WTC11 (cell line): Measurements from ENCODE around the gene LRRC3C. TPM values are rescaled to one million over a fixed set of nuclear protein-coding genes. Genes with fewer than 3 reads are reported as not detected.

ENCODE experiments used
- ATAC-seq: fragments of 200-7000 bp; cut with Tn5 transposase; 2 replicates; pipeline ENCODE4 v1.10.0; 2021; ENCODE audit warnings: mild to moderate bottlenecking, moderate library complexity
- CTCF ChIA-PET: fragments of 300-600 bp; sonication (Branson Sonifier 250); formaldehyde crosslinking; loops from one replicate; lab custom pipeline; 2021; ENCODE audit warnings: antibody characterized with exemption; lab: Charles Lee
- POLR2A ChIA-PET: fragments of 350-600 bp; sonication (Branson Sonifier 250); formaldehyde crosslinking; loops from one replicate; lab custom pipeline; 2021; ENCODE audit warnings: antibody characterized with exemption; lab: Charles Lee
- DNase-seq: peaks from one replicate; pipeline ENCODE4 v3.0.0; 2021; ENCODE audit warnings: low spot score
- H3K27ac Mint-ChIP-seq: 2 replicates; pipeline ENCODE4 v1.8.0; 2021; ENCODE audit warnings: mixed read lengths
- H3K27me3 Mint-ChIP-seq: 2 replicates; pipeline ENCODE4 v1.8.0; 2021; ENCODE audit warnings: low read depth, mild to moderate bottlenecking, moderate library complexity, mixed read lengths
- H3K36me3 Mint-ChIP-seq: 2 replicates; pipeline ENCODE4 v1.8.0; 2021; ENCODE audit warnings: mixed read lengths
- H3K4me1 Mint-ChIP-seq: 2 replicates; pipeline ENCODE4 v1.8.0; 2022; ENCODE audit warnings: mixed read lengths
- H3K4me3 Mint-ChIP-seq: 2 replicates; pipeline ENCODE4 v1.8.0; 2021; ENCODE audit warnings: mild to moderate bottlenecking, moderate library complexity, mixed read lengths
- H3K9me3 Mint-ChIP-seq: 2 replicates; pipeline ENCODE4 v1.8.0; 2021; ENCODE audit warnings: mixed read lengths
- ELF4 ChIP-seq: sonication (generic); formaldehyde crosslinking; IDR thresholded peaks from 2 replicates; pipeline ENCODE4 v1.8.1; 2022; ENCODE audit warnings: low read depth, mild to moderate bottlenecking, moderate library complexity, missing genetic modification reagents
- ESRRA ChIP-seq: sonication (generic); formaldehyde crosslinking; IDR thresholded peaks from 2 replicates; pipeline ENCODE4 v1.8.1; 2022; ENCODE audit warnings: mild to moderate bottlenecking, missing genetic modification reagents, borderline replicate concordance
- ETV6 ChIP-seq: sonication (generic); formaldehyde crosslinking; IDR thresholded peaks from 2 replicates; pipeline ENCODE4 v1.8.1; 2022; ENCODE audit warnings: mild to moderate bottlenecking, missing genetic modification reagents
- MYBL2 ChIP-seq: sonication (generic); formaldehyde crosslinking; IDR thresholded peaks from 2 replicates; pipeline ENCODE4 v1.8.1; 2023; ENCODE audit warnings: mild to moderate bottlenecking, moderate library complexity, missing genetic modification reagents
- NFYB ChIP-seq: sonication (generic); formaldehyde crosslinking; conservative IDR thresholded peaks from 2 replicates; pipeline ENCODE4 v1.8.0; 2022; ENCODE audit warnings: low read depth, missing genetic modification reagents
- NR2C2 ChIP-seq: sonication (generic); formaldehyde crosslinking; IDR thresholded peaks from 2 replicates; pipeline ENCODE4 v1.8.0; 2022; ENCODE audit warnings: mild to moderate bottlenecking, missing genetic modification reagents
- OVOL2 ChIP-seq: fragments of 250-450 bp; sonication (Bioruptor Pico); IDR thresholded peaks from 2 replicates; pipeline ENCODE4 v1.9.0; 2021; ENCODE audit warnings: mild to moderate bottlenecking, borderline replicate concordance
- SP1 ChIP-seq: sonication (generic); formaldehyde crosslinking; conservative IDR thresholded peaks from 2 replicates; pipeline ENCODE4 v1.8.1; 2022; ENCODE audit warnings: missing genetic modification reagents
- TP53 ChIP-seq: sonication (generic); formaldehyde crosslinking; IDR thresholded peaks from 2 replicates; pipeline ENCODE4 v1.8.1; 2023; ENCODE audit warnings: mild to moderate bottlenecking, missing genetic modification reagents
- ZBTB21 ChIP-seq: sonication (generic); formaldehyde crosslinking; IDR thresholded peaks from 2 replicates; pipeline ENCODE4 v1.8.1; 2023; ENCODE audit warnings: mild to moderate bottlenecking, missing genetic modification reagents, borderline replicate concordance
- ZNF263 ChIP-seq: sonication (generic); formaldehyde crosslinking; IDR thresholded peaks from 2 replicates; pipeline ENCODE4 v1.8.1; 2022; ENCODE audit warnings: low read depth, mild to moderate bottlenecking, moderate library complexity, missing genetic modification reagents
- ZNF423 ChIP-seq: fragments of 250-450 bp; sonication (Bioruptor Pico); IDR thresholded peaks from 2 replicates; pipeline ENCODE4 v2.1.2; 2022; ENCODE audit warnings: mild to moderate bottlenecking, moderate library complexity
- total RNA-seq: library from RNA; stranded (reverse); gene quantifications from 3 replicates; pipeline ENCODE4 v1.2.3, GENCODE V29; 2021
- TF ChIP-seq, protein P1 (sequence below): fragments of 250-450 bp; sonication (Bioruptor Pico); IDR thresholded peaks from 2 replicates; pipeline ENCODE4 v1.9.0; 2021; ENCODE audit warnings: moderate library complexity, mild to moderate bottlenecking, inconsistent platforms, borderline replicate concordance
- TF ChIP-seq, protein P2 (sequence below): fragments of 250-450 bp; sonication (Bioruptor Pico); IDR thresholded peaks from 2 replicates; pipeline ENCODE4 v1.9.0; 2021; ENCODE audit warnings: mild to moderate bottlenecking
- TF ChIP-seq, protein P3 (sequence below): fragments of 250-450 bp; sonication (Bioruptor Pico); IDR thresholded peaks from 2 replicates; pipeline ENCODE4 v1.9.0; 2021; ENCODE audit warnings: mild to moderate bottlenecking
- TF ChIP-seq, protein P4 (sequence below): fragments of 250-450 bp; sonication (Bioruptor Pico); IDR thresholded peaks from 2 replicates; pipeline ENCODE4 v1.8.0; 2021; ENCODE audit warnings: mild to moderate bottlenecking
- TF ChIP-seq, protein P5 (sequence below): sonication (generic); formaldehyde crosslinking; IDR thresholded peaks from 2 replicates; pipeline ENCODE4 v1.8.1; 2023; ENCODE audit warnings: mild to moderate bottlenecking, missing genetic modification reagents, borderline replicate concordance
- TF ChIP-seq, protein P6 (sequence below): sonication (generic); formaldehyde crosslinking; IDR thresholded peaks from 2 replicates; pipeline ENCODE4 v1.8.1; 2023; ENCODE audit warnings: mild to moderate bottlenecking, missing genetic modification reagents, moderate library complexity

The LRRC3C gene
- total RNA-seq, 1 experiment from 2014 or later = not detected

DNA sequence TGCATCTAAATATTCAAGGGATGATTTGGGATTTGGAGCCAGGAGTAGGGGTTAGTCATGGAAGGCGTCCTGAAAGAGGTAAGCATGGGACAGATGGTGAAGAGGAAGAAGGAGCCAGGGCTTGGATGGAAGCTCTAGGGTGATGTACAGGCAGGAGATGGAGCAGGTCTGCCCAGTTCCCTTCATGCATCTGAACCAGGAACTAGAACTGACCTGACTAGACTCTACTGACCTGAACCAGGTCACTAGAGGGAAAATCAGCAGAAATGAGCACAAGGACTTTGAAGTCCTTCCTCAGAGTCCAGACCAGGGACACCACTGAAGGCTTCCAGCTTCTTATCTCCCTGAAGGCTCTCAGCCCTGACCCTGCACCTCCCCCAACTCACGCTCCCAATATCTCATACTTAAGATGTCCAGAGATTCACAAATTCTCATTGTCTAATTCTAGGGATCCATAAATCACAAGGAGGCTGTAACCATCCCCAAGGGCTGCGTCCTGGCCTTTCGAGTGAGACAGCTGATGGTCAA, 43.6 kb downstream of the LRRC3C start (continued):
- TF ChIP-seq ZBTB21 (CRISPR knock-in tag) (no peak), TP53 (no peak), MYBL2 (no peak), ELF4 (CRISPR knock-in tag) (no peak), NR2C2 (CRISPR knock-in tag) (no peak)
- TF ChIP-seq, protein P1, sequence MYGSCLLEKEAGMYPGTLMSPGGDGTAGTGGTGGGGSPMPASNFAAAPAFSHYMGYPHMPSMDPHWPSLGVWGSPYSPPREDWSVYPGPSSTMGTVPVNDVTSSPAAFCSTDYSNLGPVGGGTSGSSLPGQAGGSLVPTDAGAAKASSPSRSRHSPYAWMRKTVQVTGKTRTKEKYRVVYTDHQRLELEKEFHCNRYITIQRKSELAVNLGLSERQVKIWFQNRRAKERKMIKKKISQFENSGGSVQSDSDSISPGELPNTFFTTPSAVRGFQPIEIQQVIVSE (CRISPR knock-in tag) = no peak
- TF ChIP-seq, protein P2, sequence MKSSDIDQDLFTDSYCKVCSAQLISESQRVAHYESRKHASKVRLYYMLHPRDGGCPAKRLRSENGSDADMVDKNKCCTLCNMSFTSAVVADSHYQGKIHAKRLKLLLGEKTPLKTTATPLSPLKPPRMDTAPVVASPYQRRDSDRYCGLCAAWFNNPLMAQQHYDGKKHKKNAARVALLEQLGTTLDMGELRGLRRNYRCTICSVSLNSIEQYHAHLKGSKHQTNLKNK (CRISPR knock-in tag) = no peak
- TF ChIP-seq, protein P3, sequence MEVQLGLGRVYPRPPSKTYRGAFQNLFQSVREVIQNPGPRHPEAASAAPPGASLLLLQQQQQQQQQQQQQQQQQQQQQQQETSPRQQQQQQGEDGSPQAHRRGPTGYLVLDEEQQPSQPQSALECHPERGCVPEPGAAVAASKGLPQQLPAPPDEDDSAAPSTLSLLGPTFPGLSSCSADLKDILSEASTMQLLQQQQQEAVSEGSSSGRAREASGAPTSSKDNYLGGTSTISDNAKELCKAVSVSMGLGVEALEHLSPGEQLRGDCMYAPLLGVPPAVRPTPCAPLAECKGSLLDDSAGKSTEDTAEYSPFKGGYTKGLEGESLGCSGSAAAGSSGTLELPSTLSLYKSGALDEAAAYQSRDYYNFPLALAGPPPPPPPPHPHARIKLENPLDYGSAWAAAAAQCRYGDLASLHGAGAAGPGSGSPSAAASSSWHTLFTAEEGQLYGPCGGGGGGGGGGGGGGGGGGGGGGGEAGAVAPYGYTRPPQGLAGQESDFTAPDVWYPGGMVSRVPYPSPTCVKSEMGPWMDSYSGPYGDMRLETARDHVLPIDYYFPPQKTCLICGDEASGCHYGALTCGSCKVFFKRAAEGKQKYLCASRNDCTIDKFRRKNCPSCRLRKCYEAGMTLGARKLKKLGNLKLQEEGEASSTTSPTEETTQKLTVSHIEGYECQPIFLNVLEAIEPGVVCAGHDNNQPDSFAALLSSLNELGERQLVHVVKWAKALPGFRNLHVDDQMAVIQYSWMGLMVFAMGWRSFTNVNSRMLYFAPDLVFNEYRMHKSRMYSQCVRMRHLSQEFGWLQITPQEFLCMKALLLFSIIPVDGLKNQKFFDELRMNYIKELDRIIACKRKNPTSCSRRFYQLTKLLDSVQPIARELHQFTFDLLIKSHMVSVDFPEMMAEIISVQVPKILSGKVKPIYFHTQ (CRISPR knock-in tag) = no peak

DNA sequence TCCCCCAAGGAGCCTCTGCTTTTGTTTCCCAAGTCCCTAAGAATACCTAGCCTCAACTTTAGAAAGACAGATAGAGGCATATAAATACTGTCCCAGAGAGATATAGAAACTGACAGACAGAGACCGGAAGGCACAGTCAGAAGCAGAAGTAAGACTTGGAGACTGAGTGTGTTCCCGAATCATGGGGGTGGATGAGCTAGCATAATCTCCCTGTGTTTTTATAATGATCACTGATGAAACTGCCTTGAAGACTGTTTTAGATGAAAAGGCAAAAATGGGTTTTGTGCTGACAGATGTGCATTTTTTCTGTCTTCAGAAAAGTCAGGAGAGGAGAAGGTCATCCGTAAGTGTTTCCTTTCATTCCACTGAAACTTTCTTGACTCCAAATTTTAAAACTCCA, 44.7 kb downstream of the LRRC3C start:
- ChIA-PET CTCF (interaction anchor here (1.2 kb wide), 1 partner anchor 46 kb away, joined by 3 read pairs; no protein-coding TSS in a partner anchor), POLR2A (no interaction called here)
- ATAC-seq = no peak
- no peaks in the 10 kb centered on the region for H3K9me3 Mint-ChIP-seq
- no peak overlapping the region for H3K4me3 Mint-ChIP-seq
- no peak for DNase-seq
- H3K4me1 Mint-ChIP-seq = 0 out of 2 replicates have a peak, but pooled peaks cover 2% of the 10 kb centered on the region
- TF ChIP-seq, protein P4, sequence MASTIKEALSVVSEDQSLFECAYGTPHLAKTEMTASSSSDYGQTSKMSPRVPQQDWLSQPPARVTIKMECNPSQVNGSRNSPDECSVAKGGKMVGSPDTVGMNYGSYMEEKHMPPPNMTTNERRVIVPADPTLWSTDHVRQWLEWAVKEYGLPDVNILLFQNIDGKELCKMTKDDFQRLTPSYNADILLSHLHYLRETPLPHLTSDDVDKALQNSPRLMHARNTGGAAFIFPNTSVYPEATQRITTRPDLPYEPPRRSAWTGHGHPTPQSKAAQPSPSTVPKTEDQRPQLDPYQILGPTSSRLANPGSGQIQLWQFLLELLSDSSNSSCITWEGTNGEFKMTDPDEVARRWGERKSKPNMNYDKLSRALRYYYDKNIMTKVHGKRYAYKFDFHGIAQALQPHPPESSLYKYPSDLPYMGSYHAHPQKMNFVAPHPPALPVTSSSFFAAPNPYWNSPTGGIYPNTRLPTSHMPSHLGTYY (CRISPR knock-in tag) = no peak
- TF ChIP-seq, protein P2 (CRISPR knock-in tag) = no peak
- TF ChIP-seq, protein P5, sequence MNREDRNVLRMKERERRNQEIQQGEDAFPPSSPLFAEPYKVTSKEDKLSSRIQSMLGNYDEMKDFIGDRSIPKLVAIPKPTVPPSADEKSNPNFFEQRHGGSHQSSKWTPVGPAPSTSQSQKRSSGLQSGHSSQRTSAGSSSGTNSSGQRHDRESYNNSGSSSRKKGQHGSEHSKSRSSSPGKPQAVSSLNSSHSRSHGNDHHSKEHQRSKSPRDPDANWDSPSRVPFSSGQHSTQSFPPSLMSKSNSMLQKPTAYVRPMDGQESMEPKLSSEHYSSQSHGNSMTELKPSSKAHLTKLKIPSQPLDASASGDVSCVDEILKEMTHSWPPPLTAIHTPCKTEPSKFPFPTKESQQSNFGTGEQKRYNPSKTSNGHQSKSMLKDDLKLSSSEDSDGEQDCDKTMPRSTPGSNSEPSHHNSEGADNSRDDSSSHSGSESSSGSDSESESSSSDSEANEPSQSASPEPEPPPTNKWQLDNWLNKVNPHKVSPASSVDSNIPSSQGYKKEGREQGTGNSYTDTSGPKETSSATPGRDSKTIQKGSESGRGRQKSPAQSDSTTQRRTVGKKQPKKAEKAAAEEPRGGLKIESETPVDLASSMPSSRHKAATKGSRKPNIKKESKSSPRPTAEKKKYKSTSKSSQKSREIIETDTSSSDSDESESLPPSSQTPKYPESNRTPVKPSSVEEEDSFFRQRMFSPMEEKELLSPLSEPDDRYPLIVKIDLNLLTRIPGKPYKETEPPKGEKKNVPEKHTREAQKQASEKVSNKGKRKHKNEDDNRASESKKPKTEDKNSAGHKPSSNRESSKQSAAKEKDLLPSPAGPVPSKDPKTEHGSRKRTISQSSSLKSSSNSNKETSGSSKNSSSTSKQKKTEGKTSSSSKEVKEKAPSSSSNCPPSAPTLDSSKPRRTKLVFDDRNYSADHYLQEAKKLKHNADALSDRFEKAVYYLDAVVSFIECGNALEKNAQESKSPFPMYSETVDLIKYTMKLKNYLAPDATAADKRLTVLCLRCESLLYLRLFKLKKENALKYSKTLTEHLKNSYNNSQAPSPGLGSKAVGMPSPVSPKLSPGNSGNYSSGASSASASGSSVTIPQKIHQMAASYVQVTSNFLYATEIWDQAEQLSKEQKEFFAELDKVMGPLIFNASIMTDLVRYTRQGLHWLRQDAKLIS (CRISPR knock-in tag) = no peak
- no peak for TF ChIP-seq ESRRA (CRISPR knock-in tag)
- TF ChIP-seq ZNF263 (CRISPR knock-in tag) = no peak
- TF ChIP-seq, protein P3 (CRISPR knock-in tag) = no peak
- TF ChIP-seq SP1 (CRISPR knock-in tag) = no peak
- TF ChIP-seq ZNF423 = no peak
- no peak for TF ChIP-seq NFYB
- TF ChIP-seq ETV6 (CRISPR knock-in tag) = no peak
- no peak for TF ChIP-seq OVOL2
- TF ChIP-seq, protein P6, sequence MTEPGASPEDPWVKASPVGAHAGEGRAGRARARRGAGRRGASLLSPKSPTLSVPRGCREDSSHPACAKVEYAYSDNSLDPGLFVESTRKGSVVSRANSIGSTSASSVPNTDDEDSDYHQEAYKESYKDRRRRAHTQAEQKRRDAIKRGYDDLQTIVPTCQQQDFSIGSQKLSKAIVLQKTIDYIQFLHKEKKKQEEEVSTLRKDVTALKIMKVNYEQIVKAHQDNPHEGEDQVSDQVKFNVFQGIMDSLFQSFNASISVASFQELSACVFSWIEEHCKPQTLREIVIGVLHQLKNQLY (CRISPR knock-in tag) = no peak
- H3K36me3 Mint-ChIP-seq = no peaks in the 10 kb centered on the region
- peaks cover 32% of the 10 kb centered on the region for H3K27me3 Mint-ChIP-seq
- H3K27ac Mint-ChIP-seq = no peak overlapping the region
